Measurements from ENCODE around the gene LRFN2. TPM values are rescaled to one million over a fixed set of nuclear protein-coding genes. Genes with fewer than 3 reads are reported as not detected.

Gene LRFN2
- total RNA-seq, 1 donor from 2014 or later: not detected

- H3K9me3 ChIP-seq: no peaks in the 10 kb centered on the region
- intact Hi-C loops (cut with DNase I): no loop called here
- no peaks in the 10 kb centered on the region for H3K36me3 ChIP-seq
- TF ChIP-seq POLR2AphosphoS5 (IDR thresholded peaks at IDR 0.05; ENCODE audit: insufficient read depth in 1 of 2, low read depth in 1 of 2) (no peak), POLR2A (IDR thresholded peaks at IDR 0.05) (no peak), CTCF (IDR thresholded peaks at IDR 0.05) (no peak)
- no peak for DNase-seq (ENCODE audit: extremely low spot score in 2 of 2)
- no peak overlapping the region for H3K27ac ChIP-seq
- no peaks in the 10 kb centered on the region for H3K4me1 ChIP-seq
- H3K27me3 ChIP-seq: no peaks in the 10 kb centered on the region
- H3K4me3 ChIP-seq: no peak overlapping the region
These were observed 213.9 kb downstream of the LRFN2 start for GRCh38 chr6:40373267-40373666.

- TF ChIP-seq POLR2AphosphoS5 (IDR thresholded peaks at IDR 0.05; ENCODE audit: insufficient read depth in 1 of 2, low read depth in 1 of 2) (no peak), POLR2A (IDR thresholded peaks at IDR 0.05) (no peak), CTCF (IDR thresholded peaks at IDR 0.05) (no peak)
- no peaks in the 10 kb centered on the region for H3K27me3 ChIP-seq
- no peak overlapping the region for H3K4me3 ChIP-seq
- H3K9me3 ChIP-seq: no peaks in the 10 kb centered on the region
- no peak for DNase-seq (ENCODE audit: extremely low spot score in 2 of 2)
- H3K27ac ChIP-seq: no peak overlapping the region
- intact Hi-C loops (cut with DNase I): no loop called here
- H3K4me1 ChIP-seq: no peaks in the 10 kb centered on the region
- H3K36me3 ChIP-seq: no peaks in the 10 kb centered on the region
These were observed 215.5 kb downstream of the LRFN2 start for GRCh38 chr6:40371621-40372020.

GRCh38 chr6:40371095-40371494 is 216.1 kb downstream of the LRFN2 start:
- no peaks in the 10 kb centered on the region for H3K9me3 ChIP-seq
- no peak overlapping the region for H3K27ac ChIP-seq
- intact Hi-C loops (cut with DNase I): no loop called here
- H3K4me3 ChIP-seq: no peak overlapping the region
- H3K36me3 ChIP-seq: no peaks in the 10 kb centered on the region
- TF ChIP-seq POLR2A (IDR thresholded peaks at IDR 0.05) (no peak), POLR2AphosphoS5 (IDR thresholded peaks at IDR 0.05; ENCODE audit: insufficient read depth in 1 of 2, low read depth in 1 of 2) (no peak), CTCF (IDR thresholded peaks at IDR 0.05) (no peak)
- H3K4me1 ChIP-seq: no peaks in the 10 kb centered on the region
- no peaks in the 10 kb centered on the region for H3K27me3 ChIP-seq
- DNase-seq (ENCODE audit: extremely low spot score in 2 of 2): no peak

- no peaks in the 10 kb centered on the region for H3K4me1 ChIP-seq
- H3K36me3 ChIP-seq: no peaks in the 10 kb centered on the region
- intact Hi-C loops (cut with DNase I): no loop called here
- no peak overlapping the region for H3K4me3 ChIP-seq
- no peaks in the 10 kb centered on the region for H3K9me3 ChIP-seq
- no peak for DNase-seq (ENCODE audit: extremely low spot score in 2 of 2)
- no peak overlapping the region for H3K27ac ChIP-seq
- H3K27me3 ChIP-seq: no peaks in the 10 kb centered on the region
- TF ChIP-seq POLR2AphosphoS5 (IDR thresholded peaks at IDR 0.05; ENCODE audit: insufficient read depth in 1 of 2, low read depth in 1 of 2) (no peak), POLR2A (IDR thresholded peaks at IDR 0.05) (no peak), CTCF (IDR thresholded peaks at IDR 0.05) (no peak)
These were observed 217.3 kb downstream of the LRFN2 start for GRCh38 chr6:40369891-40370290.

- TF ChIP-seq POLR2AphosphoS5 (IDR thresholded peaks at IDR 0.05; ENCODE audit: insufficient read depth in 1 of 2, low read depth in 1 of 2) (no peak), CTCF (IDR thresholded peaks at IDR 0.05) (no peak)
- H3K9me3 ChIP-seq: no peaks in the 10 kb centered on the region
- no peaks in the 10 kb centered on the region for H3K4me1 ChIP-seq
- H3K4me3 ChIP-seq: no peak overlapping the region
- DNase-seq (ENCODE audit: extremely low spot score in 2 of 2): no peak
- no peaks in the 10 kb centered on the region for H3K36me3 ChIP-seq
- no peaks in the 10 kb centered on the region for H3K27me3 ChIP-seq
- no peak overlapping the region for H3K27ac ChIP-seq
- intact Hi-C loops (cut with DNase I): no loop called here
These were observed 218.1 kb downstream of the LRFN2 start for GRCh38 chr6:40369042-40369441.
